Hematopoietic multipotent progenitor cell treated with erythropoietin and hydrocortisone succinate and interleukin-3 and kit ligand, for 17 days (in vitro differentiated cells): Measurements from ENCODE around the gene TLE2.
A peak's percentile ranks its signal among the peaks of the same experiment; 100 is the strongest.

Experiments used
- DNase-seq: peaks from one replicate; pipeline ENCODE4 v3.0.0-alpha.2; 2015; ENCODE audit warnings: low spot score

Gene TLE2

GRCh38 chr19:2949939-2950285 is 79.2 kb downstream of the TLE2 start:
- peak; percentile 60 for DNase-seq
